ENCODE measurements around the gene ISCA1. TPM values are rescaled to one million over a fixed set of nuclear protein-coding genes. Genes with fewer than 3 reads are reported as not detected.

ISCA1 gene
- total and polyA plus RNA-seq, 2 of the 8 experiments (the other 6 are each of a cell fraction or from before 2014, with no cell fraction given) = 35.0 to 40.0 TPM

DNA sequence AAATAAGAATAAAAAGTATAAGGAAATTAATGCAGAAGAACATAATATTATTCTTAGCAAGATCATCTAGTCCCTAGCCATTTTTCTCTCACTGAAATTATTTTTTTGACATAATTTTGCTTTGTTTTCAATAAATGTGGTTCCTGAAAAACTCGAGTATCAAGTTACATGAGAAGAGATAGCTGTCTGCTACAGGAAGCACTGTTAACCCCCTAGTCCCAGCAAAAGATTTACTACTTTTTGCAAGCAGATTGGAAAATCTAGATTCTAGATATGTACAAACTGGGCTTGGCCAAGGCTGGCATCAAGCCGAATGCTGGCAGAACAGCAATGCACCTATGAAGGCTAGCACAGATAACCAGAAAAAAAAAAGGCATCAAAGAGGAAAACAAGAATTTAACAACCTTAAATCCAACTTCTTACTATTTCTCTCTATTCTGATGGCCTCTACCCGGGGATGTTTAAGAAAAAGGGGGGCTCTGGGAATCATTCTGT, 21.9 kb upstream of the ISCA1 start:
- no peak overlapping the region for H3K56ac ChIP-seq (replicated peaks; ENCODE audit: insufficient read length, low read depth, low read length)
- H2BK20ac ChIP-seq (ENCODE audit: low read length) = no peak overlapping the region
- H3K9me3 ChIP-seq (ENCODE audit: insufficient read depth in 2 of 2, low read depth in 1 of 2, low read length in 1 of 2) = no peaks in the 10 kb centered on the region
- H3K79me2 ChIP-seq (ENCODE audit: control insufficient read depth in 1 of 2, insufficient read depth in 2 of 2, low read length in 2 of 2) = no peaks in the 10 kb centered on the region
- no peak overlapping the region; a peak in 1 of 8 replicates for H3K4me3 ChIP-seq (ENCODE audit: extremely low read depth in 1 of 4, insufficient read depth in 2 of 4, low read depth in 3 of 4, low read length in 4 of 4)
- no peak overlapping the region for H2BK120ac ChIP-seq (replicated peaks; ENCODE audit: low read depth, low read length)
- no peak overlapping the region for H3K4ac ChIP-seq (replicated peaks; ENCODE audit: insufficient read length, low read depth, low read length)
- peaks cover 0 to 12% (median 8%) of the 10 kb centered on the region in 4 experiments; a peak in 3 of 7 replicates for H3K4me1 ChIP-seq (replicated peaks in 1 of 4; ENCODE audit: control insufficient read depth in 3 of 4, insufficient read depth in 4 of 4, low read length in 3 of 4)
- no peaks in the 10 kb centered on the region for H4K20me1 ChIP-seq (replicated peaks in 1 of 2; ENCODE audit: control insufficient read depth in 1 of 2, insufficient read depth in 2 of 2, low read length in 2 of 2)
- 70% methylated on average over 3 of the region's 3 CpGs; no CpG with 5 or more reads in 1 of the 2 experiments for WGBS, 2 experiments (ENCODE audit: extremely low coverage in 1 of 2, insufficient coverage in 1 of 2, insufficient read length in 1 of 2, insufficient replicate concordance in 2 of 2, low coverage in 1 of 2, low lambda C conversion rate in 2 of 2, missing lambda C conversion rate in 1 of 2)
- H2AFZ ChIP-seq (ENCODE audit: low read length) = no peak overlapping the region
- peaks cover 7 to 63% (median 26%) of the 10 kb centered on the region in 4 experiments; a peak in 7 of 8 replicates for H3K36me3 ChIP-seq (ENCODE audit: control insufficient read depth in 2 of 4, insufficient read depth in 4 of 4, low read length in 3 of 4)
- no peak overlapping the region for H4K5ac ChIP-seq (ENCODE audit: insufficient read length, low read depth, low read length)
- FAIRE-seq = no peak
- H3K27ac ChIP-seq (ENCODE audit: low read depth, low read length) = no peak overlapping the region
- ChIA-PET CTCF (ENCODE audit: partially characterized antibody) (interaction anchor here (1.0 kb wide), 1 partner anchor 18 kb away, joined by 5 read pairs; no protein-coding TSS in a partner anchor), POLR2A (ENCODE audit: partially characterized antibody) (interaction anchor here (1.0 to 1.9 kb wide), 2 partner anchors 22 to 28 kb away, joined by 3 to 5 read pairs; partner anchors contain the start of gene ISCA1)
- H3K18ac ChIP-seq (ENCODE audit: extremely low read depth, low read length) = peak overlapping the region; percentile 87
- peak overlapping the region in 1 of 2 experiments; percentile 3; a peak in 1 of 4 replicates for H3K4me2 ChIP-seq (ENCODE audit: insufficient read depth in 1 of 2, low read depth in 2 of 2, low read length in 2 of 2)
- TF ChIP-seq CREB1 (IDR thresholded peaks at IDR 0.05) = no peak
- TF ChIP-seq ASH2L (IDR thresholded peaks at IDR 0.05; ENCODE audit: low read length) = no peak
- TF ChIP-seq POLR2AphosphoS5 (IDR thresholded peaks at IDR 0.05; ENCODE audit: low read depth, low read length) = no peak
- TF ChIP-seq PHF8 (conservative IDR thresholded peaks at IDR 0.05; ENCODE audit: low read depth, low read length) = no peak
- no peak for TF ChIP-seq RXRA (IDR thresholded peaks at IDR 0.05; ENCODE audit: insufficient read depth, low read depth, low read length)
- no peak for TF ChIP-seq CBX8 (IDR thresholded peaks at IDR 0.05; ENCODE audit: borderline replicate concordance, low read depth, low read length)
- TF ChIP-seq SP2 (IDR thresholded peaks at IDR 0.05; ENCODE audit: low read length) = no peak
- TF ChIP-seq, protein P1, sequence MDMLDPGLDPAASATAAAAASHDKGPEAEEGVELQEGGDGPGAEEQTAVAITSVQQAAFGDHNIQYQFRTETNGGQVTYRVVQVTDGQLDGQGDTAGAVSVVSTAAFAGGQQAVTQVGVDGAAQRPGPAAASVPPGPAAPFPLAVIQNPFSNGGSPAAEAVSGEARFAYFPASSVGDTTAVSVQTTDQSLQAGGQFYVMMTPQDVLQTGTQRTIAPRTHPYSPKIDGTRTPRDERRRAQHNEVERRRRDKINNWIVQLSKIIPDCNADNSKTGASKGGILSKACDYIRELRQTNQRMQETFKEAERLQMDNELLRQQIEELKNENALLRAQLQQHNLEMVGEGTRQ (IDR thresholded peaks at IDR 0.05; ENCODE audit: low read length) = no peak
- H3K27me3 ChIP-seq (replicated peaks in 1 of 4; ENCODE audit: control insufficient read depth in 3 of 4, extremely low read depth in 1 of 4, insufficient read depth in 3 of 4, low read length in 3 of 4) = no peaks in the 10 kb centered on the region
- H3K23ac ChIP-seq (ENCODE audit: insufficient read length) = no peak overlapping the region
- H2BK15ac ChIP-seq (ENCODE audit: low read length) = no peak overlapping the region
- H3K14ac ChIP-seq (ENCODE audit: insufficient read length) = no peak overlapping the region
- no peak overlapping the region for H4K8ac ChIP-seq (ENCODE audit: extremely low read depth, insufficient read depth, low read length)
- no peak overlapping the region for H2BK12ac ChIP-seq (ENCODE audit: low read depth, low read length)
- no peaks in the 10 kb centered on the region for H3K79me1 ChIP-seq (ENCODE audit: low read depth, low read length)
- no peaks in the 10 kb centered on the region for H3K23me2 ChIP-seq (ENCODE audit: low read depth, low read length)
- H2BK5ac ChIP-seq (ENCODE audit: low read depth, low read length) = no peak overlapping the region
- H3K9ac ChIP-seq (replicated peaks in 1 of 4; ENCODE audit: extremely low read depth in 1 of 4, low read depth in 3 of 4, low read length in 3 of 4) = peak overlapping the region in 1 of 4 experiments; percentile 34; a peak in 1 of 7 replicates
- H4K91ac ChIP-seq (replicated peaks; ENCODE audit: insufficient read length, low read length) = no peak overlapping the region
- DNase-seq (ENCODE audit: low read depth in 1 of 2, low spot score in 2 of 2) = no peak
- H2AK5ac ChIP-seq (ENCODE audit: low read depth, low read length) = no peak overlapping the region

All from H1 (cell line).